Panc1 (cell line): ENCODE measurements around the gene YWHAG. TPM values are rescaled to one million over a fixed set of nuclear protein-coding genes. Genes with fewer than 3 reads are reported as not detected.

Source experiments
- ATAC-seq: fragments of 200-7000 bp; cut with Tn5 transposase; 2 replicates; pipeline ENCODE4 v1.9.1; 2020; ENCODE audit warnings: mild to moderate bottlenecking, moderate library complexity
- BruUV-seq: library from RNA; stranded (reverse); fragments of 400-500 nt; replicated peaks from 2 replicates; lab custom pipeline; 2021; lab: Mats Ljungman, UMichigan
- CTCF ChIA-PET: fragments of 300-600 bp; sonication (Branson Sonifier 250); formaldehyde crosslinking; loops from one replicate; lab custom pipeline; 2022; ENCODE audit warnings: antibody characterized with exemption; lab: Charles Lee
- POLR2A ChIA-PET: fragments of 300-600 bp; sonication (Branson Sonifier 250); formaldehyde crosslinking; loops from one replicate; lab custom pipeline; 2022; ENCODE audit warnings: antibody characterized with exemption; lab: Charles Lee
- DNase-seq: peaks from one replicate; pipeline ENCODE4 v3.0.0-alpha.2; 2010; ENCODE audit warnings: low read depth, low spot score
- H3K27ac ChIP-seq: 2 replicates; pipeline ENCODE4 v1.5.1; 2011; ENCODE audit warnings: mild to moderate bottlenecking, low read length, inconsistent platforms
- H3K27me3 ChIP-seq: fragments of 200-500 bp; sonication (Bioruptor generic); 2 replicates; pipeline ENCODE4 v1.6.0; 2014; ENCODE audit warnings: low read length, inconsistent platforms; ENCODE audit not compliant: control insufficient read depth, insufficient read depth
- H3K36me3 ChIP-seq: fragments of 200-500 bp; sonication (Bioruptor generic); 2 replicates; pipeline ENCODE4 v1.5.1; 2014; ENCODE audit warnings: inconsistent platforms, mild to moderate bottlenecking, low read length, moderate library complexity; ENCODE audit not compliant: control insufficient read depth, insufficient read depth
- H3K4me1 ChIP-seq: 2 replicates; pipeline ENCODE4 v1.5.1; 2011; ENCODE audit warnings: inconsistent platforms, mild to moderate bottlenecking, low read length, moderate library complexity; ENCODE audit not compliant: control insufficient read depth, insufficient read depth
- H3K4me3 ChIP-seq, 2 experiments: 2 replicates each; pipeline ENCODE4 v1.5.1; 2011 to 2012; ENCODE audit warnings: low read depth in 2 of 2, low read length in 2 of 2, mild to moderate bottlenecking in 2 of 2, inconsistent platforms in 1 of 2, moderate library complexity in 1 of 2
- H3K9me3 ChIP-seq: fragments of 200-500 bp; sonication (Bioruptor generic); 2 replicates; pipeline ENCODE4 v1.5.1; 2014; ENCODE audit warnings: low read depth, mild to moderate bottlenecking, inconsistent platforms, low read length, moderate library complexity; ENCODE audit not compliant: control insufficient read depth, insufficient read depth
- CTCF ChIP-seq: fragments of 450-650 bp; IDR thresholded peaks from 2 replicates; pipeline ENCODE4 v1.5.1; 2017; ENCODE audit warnings: mild to moderate bottlenecking
- POLR2AphosphoS5 ChIP-seq: IDR thresholded peaks from 2 replicates; pipeline ENCODE4 v1.6.1; 2012; ENCODE audit warnings: mild to moderate bottlenecking, low read depth, low read length, moderate library complexity
- REST ChIP-seq, 2 experiments: IDR thresholded peaks; 2 replicates each; pipeline ENCODE4 v1.6.1; 2011 to 2012; ENCODE audit warnings: low read depth in 2 of 2, control low read depth in 1 of 2, low read length in 1 of 2, mild to moderate bottlenecking in 1 of 2, moderate library complexity in 1 of 2; ENCODE audit not compliant: insufficient read depth in 1 of 2
- SIN3A ChIP-seq: IDR thresholded peaks from 2 replicates; pipeline ENCODE4 v1.6.1; 2012; ENCODE audit warnings: low read depth, mild to moderate bottlenecking, low read length, moderate library complexity, borderline replicate concordance; ENCODE audit not compliant: insufficient read depth
- TCF7L2 ChIP-seq: IDR thresholded peaks from 2 replicates; pipeline ENCODE4 v1.6.1; 2011; ENCODE audit warnings: mild to moderate bottlenecking, low read depth, low read length, inconsistent platforms
- in situ Hi-C: cut with HindIII; loops from 2 replicates; pipeline ENCODE4 v1.10.0; 2016; ENCODE audit warnings: low sequenced_read_pairs, low pct_unique_long_range_greater_than_20kb
- intact Hi-C: fragments of 100-400 bp; cut with micrococcal nuclease; formaldehyde crosslinking; loops from one replicate; pipeline ENCODE4 v1.10.0; 2022; ENCODE audit not compliant: unreplicated experiment
- total RNA-seq: library from RNA; stranded (reverse); gene quantifications from one replicate; pipeline ENCODE4 v1.2.1, GENCODE V29; 2021; ENCODE audit not compliant: unreplicated experiment

The YWHAG gene
- total RNA-seq, 1 experiment from 2014 or later = 210 TPM

GRCh38 chr7:76356115-76356514 lies 2.7 kb downstream of the YWHAG start:
- Histone ChIP-seq H3K36me3 (peaks cover 19% of the 10 kb centered on the region), H3K4me3 (peak overlapping the region in 1 of 2 experiments; percentile 99; a peak in 1 of 4 replicates), H3K27ac (no peak overlapping the region), H3K9me3 (no peaks in the 10 kb centered on the region), H3K27me3 (no peaks in the 10 kb centered on the region), H3K4me1 (peaks cover 25% of the 10 kb centered on the region)
- BruUV-seq = no TSS peak
- in situ Hi-C loops = no loop called here
- POLR2A ChIA-PET = interaction anchor here (0.5 kb wide), 1 partner anchor 65 kb away, joined by 3 read pairs; no protein-coding TSS in a partner anchor
- DNase-seq (no peak), ATAC-seq (no peak)
- intact Hi-C loops = no loop called here
- CTCF ChIA-PET = interaction anchor here (0.6 kb wide), 1 partner anchor 1205 kb away, joined by 3 read pairs; no protein-coding TSS in a partner anchor
- TF ChIP-seq REST (IDR thresholded peaks at IDR 0.05; ENCODE audit: insufficient read depth in 1 of 2, low read depth in 2 of 2, low read length in 1 of 2) = no peak
- no peak for TF ChIP-seq CTCF
- no peak for TF ChIP-seq SIN3A
- TF ChIP-seq TCF7L2 = no peak
- TF ChIP-seq POLR2AphosphoS5 = no peak

GRCh38 chr7:76354981-76355730 lies 3.6 kb downstream of the YWHAG start:
- peaks cover 25% of the 10 kb centered on the region for H3K4me1 ChIP-seq
- CTCF ChIA-PET = no interaction called here
- BruUV-seq = no TSS peak
- DNase-seq (no peak), ATAC-seq (no peak)
- H3K36me3 ChIP-seq = peaks cover 19% of the 10 kb centered on the region
- H3K9me3 ChIP-seq = no peaks in the 10 kb centered on the region
- POLR2A ChIA-PET = no interaction called here
- no peak overlapping the region for H3K4me3 ChIP-seq
- intact Hi-C loops (no loop called here), in situ Hi-C loops (no loop called here)
- TF ChIP-seq SIN3A = no peak
- TF ChIP-seq REST (IDR thresholded peaks at IDR 0.05; ENCODE audit: insufficient read depth in 1 of 2, low read depth in 2 of 2, low read length in 1 of 2) = no peak
- no peak for TF ChIP-seq CTCF
- TF ChIP-seq TCF7L2 = no peak
- no peaks in the 10 kb centered on the region for H3K27me3 ChIP-seq
- no peak overlapping the region for H3K27ac ChIP-seq
